IPS-11a (cell line): Measurements from ENCODE around the gene EMSY.

Experiments
- H3K4me3 ChIP-seq: one replicate; pipeline ENCODE4 v1.5.1; 2013; ENCODE audit warnings: low read depth, low read length, control low read depth

EMSY gene

GRCh38 chr11:76512851-76513653 lies 68.2 kb downstream of the EMSY start:
- no peak overlapping the region for H3K4me3 ChIP-seq

- H3K4me3 ChIP-seq = no peak overlapping the region
These were observed 68.8 kb downstream of the EMSY start for GRCh38 chr11:76513654-76514034.

- no peak overlapping the region for H3K4me3 ChIP-seq
These were observed 70.7 kb downstream of the EMSY start for GRCh38 chr11:76515494-76515893.

GRCh38 chr11:76523147-76523546 lies 78.3 kb downstream of the EMSY start:
- no peak overlapping the region for H3K4me3 ChIP-seq

GRCh38 chr11:76523786-76524436 lies 79.1 kb downstream of the EMSY start:
- no peak overlapping the region for H3K4me3 ChIP-seq

- H3K4me3 ChIP-seq = no peak overlapping the region
These were observed 79.6 kb downstream of the EMSY start for GRCh38 chr11:76524461-76524860.

GRCh38 chr11:76524919-76525318 lies 80.1 kb downstream of the EMSY start:
- H3K4me3 ChIP-seq = no peak overlapping the region

- no peak overlapping the region for H3K4me3 ChIP-seq
These were observed 82.1 kb downstream of the EMSY start for GRCh38 chr11:76526878-76527277.

- no peak overlapping the region for H3K4me3 ChIP-seq
These were observed 97.6 kb downstream of the EMSY start for GRCh38 chr11:76542436-76542835.

GRCh38 chr11:76543006-76543703 lies 98.3 kb downstream of the EMSY start:
- H3K4me3 ChIP-seq = no peak overlapping the region

- no peak overlapping the region for H3K4me3 ChIP-seq
These were observed 106.0 kb downstream of the EMSY start for GRCh38 chr11:76550781-76551180.

GRCh38 chr11:76551400-76551799 lies 106.6 kb downstream of the EMSY start:
- no peak overlapping the region for H3K4me3 ChIP-seq

- no peak overlapping the region for H3K4me3 ChIP-seq
These were observed 108.2 kb downstream of the EMSY start for GRCh38 chr11:76552987-76553386.

- H3K4me3 ChIP-seq = no peak overlapping the region
These were observed 109.0 kb downstream of the EMSY start for GRCh38 chr11:76553554-76554476.

- no peak overlapping the region for H3K4me3 ChIP-seq
These were observed 109.9 kb downstream of the EMSY start for GRCh38 chr11:76554767-76555166.

- no peak overlapping the region for H3K4me3 ChIP-seq
These were observed 112.6 kb downstream of the EMSY start for GRCh38 chr11:76557466-76557865.

GRCh38 chr11:76558473-76558872 lies 113.7 kb downstream of the EMSY start:
- no peak overlapping the region for H3K4me3 ChIP-seq

GRCh38 chr11:76558891-76559290 lies 114.1 kb downstream of the EMSY start:
- H3K4me3 ChIP-seq = no peak overlapping the region

- no peak overlapping the region for H3K4me3 ChIP-seq
These were observed 114.5 kb downstream of the EMSY start for GRCh38 chr11:76559346-76559745.

- no peak overlapping the region for H3K4me3 ChIP-seq
These were observed 115.4 kb downstream of the EMSY start for GRCh38 chr11:76560219-76560618.

GRCh38 chr11:76561245-76561644 lies 116.4 kb downstream of the EMSY start:
- no peak overlapping the region for H3K4me3 ChIP-seq
